HEK293T (cell line): ENCODE measurements around the gene TSFM.

Experiments
- CTCF ChIA-PET: fragments of 350-600 bp; formaldehyde crosslinking; extraction: SDS; loops from one replicate; lab custom pipeline; 2021; ENCODE audit warnings: antibody characterized with exemption, inconsistent platforms; lab: Yijun Ruan, JAX
- POLR2A ChIA-PET: fragments of 350-600 bp; formaldehyde crosslinking; extraction: SDS; loops from one replicate; lab custom pipeline; 2020; ENCODE audit warnings: antibody characterized with exemption, inconsistent platforms; lab: Yijun Ruan, JAX
- DNase-seq: peaks from one replicate; pipeline ENCODE4 v3.0.0; 2012; ENCODE audit warnings: mixed read lengths; ENCODE audit errors: extremely low spot score
- ARNT ChIP-seq: fragments of 450-650 bp; IDR thresholded peaks from 2 replicates; pipeline ENCODE4 v1.6.1; 2017; ENCODE audit warnings: mild to moderate bottlenecking
- BHLHE40 ChIP-seq: fragments of 450-650 bp; IDR thresholded peaks from 2 replicates; pipeline ENCODE4 v1.6.1; 2016; ENCODE audit warnings: mild to moderate bottlenecking, moderate library complexity, borderline replicate concordance
- CTBP1 ChIP-seq: fragments of 450-650 bp; IDR thresholded peaks from 2 replicates; pipeline ENCODE4 v1.6.1; 2016; ENCODE audit warnings: borderline replicate concordance
- ELF4 ChIP-seq: fragments of 450-650 bp; IDR thresholded peaks from 2 replicates; pipeline ENCODE4 v1.6.1; 2017; ENCODE audit warnings: antibody characterized with exemption
- FOXA1 ChIP-seq: fragments of 450-650 bp; IDR thresholded peaks from 2 replicates; pipeline ENCODE4 v1.6.1; 2016; ENCODE audit warnings: mild to moderate bottlenecking
- FOXK2 ChIP-seq: fragments of 450-650 bp; IDR thresholded peaks from 2 replicates; pipeline ENCODE4 v1.6.1; 2016; ENCODE audit warnings: mild to moderate bottlenecking
- FOXM1 ChIP-seq: fragments of 450-650 bp; IDR thresholded peaks from 2 replicates; pipeline ENCODE4 v1.6.1; 2017; ENCODE audit warnings: mild to moderate bottlenecking, borderline replicate concordance
- HDGF ChIP-seq: fragments of 450-650 bp; IDR thresholded peaks from 2 replicates; pipeline ENCODE4 v1.6.1; 2017; ENCODE audit warnings: antibody characterized with exemption, borderline replicate concordance
- L3MBTL2 ChIP-seq: fragments of 450-650 bp; conservative IDR thresholded peaks from 2 replicates; pipeline ENCODE4 v1.6.1; 2016; ENCODE audit warnings: mild to moderate bottlenecking
- LEF1 ChIP-seq: fragments of 450-650 bp; IDR thresholded peaks from 2 replicates; pipeline ENCODE4 v1.6.1; 2017; ENCODE audit warnings: mild to moderate bottlenecking, borderline replicate concordance
- NFRKB ChIP-seq: fragments of 450-650 bp; IDR thresholded peaks from 2 replicates; pipeline ENCODE4 v1.6.1; 2016; ENCODE audit warnings: mild to moderate bottlenecking, moderate library complexity
- PKNOX1 ChIP-seq: fragments of 450-650 bp; IDR thresholded peaks from 2 replicates; pipeline ENCODE4 v1.6.1; 2016
- SP1 ChIP-seq: fragments of 450-650 bp; IDR thresholded peaks from 2 replicates; pipeline ENCODE4 v1.6.1; 2017
- SUZ12 ChIP-seq: fragments of 450-650 bp; IDR thresholded peaks from 2 replicates; pipeline ENCODE4 v1.6.1; 2016; ENCODE audit warnings: mild to moderate bottlenecking
- TARDBP ChIP-seq: fragments of 450-650 bp; IDR thresholded peaks from 2 replicates; pipeline ENCODE4 v1.6.1; 2016
- ZNF384 ChIP-seq: fragments of 450-650 bp; IDR thresholded peaks from 2 replicates; pipeline ENCODE4 v1.6.1; 2016

The TSFM gene

GRCh38 chr12:57823908-57824640 lies 41.5 kb downstream of the TSFM start:
- no peak for DNase-seq
- ChIA-PET POLR2A (no interaction called here), CTCF (no interaction called here)
- TF ChIP-seq SP1 (no peak), L3MBTL2 (no peak), PKNOX1 (no peak), BHLHE40 (no peak), FOXM1 (no peak), SUZ12 (no peak), NFRKB (no peak), FOXK2 (no peak), ZNF384 (no peak), HDGF (no peak), LEF1 (no peak), CTBP1 (no peak), TARDBP (no peak)

GRCh38 chr12:57825451-57825850 lies 42.9 kb downstream of the TSFM start:
- no peak for DNase-seq
- CTCF ChIA-PET, result no interaction called here
- TF ChIP-seq LEF1 (no peak), ZNF384 (no peak), ELF4 (no peak), FOXA1 (no peak), PKNOX1 (no peak), TARDBP (no peak), CTBP1 (no peak), NFRKB (no peak), FOXM1 (no peak), BHLHE40 (no peak), SP1 (no peak), HDGF (no peak), ARNT (no peak), L3MBTL2 (no peak), FOXK2 (no peak)
- POLR2A ChIA-PET, result interaction anchor here (0.9 kb wide), 1 partner anchor 11 kb away, joined by 3 read pairs; no protein-coding TSS in a partner anchor

- CTCF ChIA-PET, result no interaction called here
- no peak for DNase-seq
- POLR2A ChIA-PET, result no interaction called here
- no peak for TF ChIP-seq FOXM1
- TF ChIP-seq SUZ12, result no peak
- no peak for TF ChIP-seq FOXK2
- no peak for TF ChIP-seq NFRKB
- no peak for TF ChIP-seq ZNF384
- TF ChIP-seq TARDBP, result no peak
Observed at GRCh38 chr12:57826400-57826799, 43.8 kb downstream of the TSFM start.

GRCh38 chr12:57826966-57827365 lies 44.4 kb downstream of the TSFM start:
- ChIA-PET CTCF (no interaction called here), POLR2A (no interaction called here)

GRCh38 chr12:57829025-57829777 lies 46.6 kb downstream of the TSFM start:
- no peak for TF ChIP-seq L3MBTL2
- TF ChIP-seq SP1, result no peak
- no peak for TF ChIP-seq FOXK2
- no peak for TF ChIP-seq TARDBP
- TF ChIP-seq ARNT, result no peak
- no peak for TF ChIP-seq FOXM1
- TF ChIP-seq FOXA1, result no peak
- no peak for TF ChIP-seq ELF4
- no peak for TF ChIP-seq SUZ12
- no peak for TF ChIP-seq HDGF
- no peak for TF ChIP-seq LEF1
- no peak for TF ChIP-seq PKNOX1
- no peak for TF ChIP-seq NFRKB
- TF ChIP-seq ZNF384, result no peak
- TF ChIP-seq BHLHE40, result no peak
- TF ChIP-seq CTBP1, result no peak
- CTCF ChIA-PET, result interaction anchor here (1.8 kb wide), 1 partner anchor 66 kb away, joined by 6 read pairs; no protein-coding TSS in a partner anchor
- no peak for DNase-seq
- POLR2A ChIA-PET, result interaction anchor here (0.7 kb wide), 1 partner anchor 17 kb away, joined by 3 read pairs; the partner anchor contains the start of gene CTDSP2

More at GRCh38 chr12:57826966-57827365, 44.4 kb downstream of the TSFM start:
- DNase-seq, result no peak
- TF ChIP-seq L3MBTL2, result no peak
- TF ChIP-seq LEF1, result no peak

GRCh38 chr12:57830393-57830792 lies 47.8 kb downstream of the TSFM start:
- no peak for TF ChIP-seq FOXK2
- TF ChIP-seq L3MBTL2, result no peak
- TF ChIP-seq LEF1, result no peak
- TF ChIP-seq CTBP1, result no peak
- no peak for TF ChIP-seq BHLHE40
- no peak for TF ChIP-seq ZNF384
- TF ChIP-seq FOXM1, result no peak
- no peak for TF ChIP-seq SP1
- no peak for TF ChIP-seq ARNT
- no peak for TF ChIP-seq SUZ12
- ChIA-PET POLR2A (no interaction called here), CTCF (no interaction called here)
- no peak for DNase-seq
